Vagina (tissue), 2 donors: ENCODE data around the gene DNAJC4.

Experiments
- POLR2A ChIP-seq, 2 donors: fragments of 450-650 bp; IDR thresholded peaks; one replicate each; pipeline ENCODE4 v1.6.1; 2017; ENCODE audit warnings: antibody characterized with exemption in 2 of 2, mild to moderate bottlenecking in 2 of 2, moderate library complexity in 2 of 2
- POLR2AphosphoS5 ChIP-seq, 2 donors: sonication (generic); formaldehyde crosslinking; IDR thresholded peaks; one replicate each; pipeline ENCODE4 v1.9.0; 2017; ENCODE audit warnings: antibody characterized with exemption in 2 of 2, mild to moderate bottlenecking in 2 of 2, low read depth in 1 of 2; ENCODE audit not compliant: insufficient read depth in 1 of 2

DNA sequence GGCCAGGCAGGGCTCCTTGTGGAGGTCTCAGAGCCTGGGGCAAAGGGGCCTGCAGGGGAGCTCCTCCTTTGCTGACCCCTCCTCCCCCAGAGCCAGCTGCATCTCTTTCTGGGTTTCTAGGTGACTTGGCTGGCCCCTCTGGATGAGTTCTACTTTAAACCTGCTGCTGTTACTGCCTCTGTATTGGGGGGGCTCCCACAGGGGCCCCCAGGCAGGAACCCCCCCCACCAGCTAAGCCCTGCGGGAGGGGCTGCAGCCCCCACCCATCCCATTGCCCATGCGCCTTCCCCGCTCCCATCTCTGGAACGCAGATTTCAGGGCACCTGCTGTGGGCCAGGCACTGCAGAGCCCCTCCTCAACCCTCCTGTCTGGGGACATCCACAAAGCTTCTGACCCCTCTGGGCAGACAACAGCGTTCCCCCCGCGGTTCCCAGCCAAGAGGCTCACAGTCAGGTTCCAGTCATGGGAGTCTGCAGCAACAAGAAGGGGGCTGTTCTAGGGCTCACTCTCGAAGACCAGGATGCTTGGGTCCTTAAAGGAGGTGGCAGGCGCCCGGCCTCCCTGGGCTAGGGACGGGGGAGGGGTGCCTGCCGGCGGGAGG lies 20.2 kb downstream of the DNAJC4 start:
- no peak for TF ChIP-seq POLR2A (IDR thresholded peaks at IDR 0.05)
- TF ChIP-seq POLR2AphosphoS5 (IDR thresholded peaks at IDR 0.05; ENCODE audit: insufficient read depth in 1 of 2, low read depth in 1 of 2): no peak
